ENCODE data around the gene NDRG3. TPM values are rescaled to one million over a fixed set of nuclear protein-coding genes. Genes with fewer than 3 reads are reported as not detected.
A peak's percentile ranks its signal among the peaks of the same experiment; 100 is the strongest.

Gene NDRG3
- total RNA-seq, 2 experiments from 2014 or later: 32.8 to 41.2 TPM

- Mint-ChIP-seq H3K9me3 (no peaks in the 10 kb centered on the region), H3K27me3 (no peaks in the 10 kb centered on the region), H3K4me1 (peaks cover 9% of the 10 kb centered on the region), H3K27ac (no peak overlapping the region), H3K4me3 (no peak overlapping the region), H3K36me3 (ENCODE audit: low read depth) (peaks cover 47% of the 10 kb centered on the region)
- ChIA-PET CTCF (interaction anchor here (0.5 to 2.3 kb wide), 24 partner anchors 8 to 240 kb away, joined by 3 to 12 read pairs (median 4); partner anchors contain the start of genes DSN1, NDRG3 and RAB5IF), POLR2A (no interaction called here)
- DNase-seq: peak; percentile 66
Measured at GRCh38 chr20:36754656-36755222, 8.8 kb upstream of the NDRG3 start.

GRCh38 chr20:36752582-36752981, 6.7 kb upstream of the NDRG3 start:
- H3K27ac Mint-ChIP-seq: no peak overlapping the region
- CTCF ChIA-PET: interaction anchor here (1.4 kb wide), 1 partner anchor 83 kb away, joined by 5 read pairs; no protein-coding TSS in a partner anchor
- peaks cover 2% of the 10 kb centered on the region for H3K4me1 Mint-ChIP-seq
- H3K4me3 Mint-ChIP-seq: no peak overlapping the region
- H3K36me3 Mint-ChIP-seq (ENCODE audit: low read depth): peaks cover 41% of the 10 kb centered on the region
- no peaks in the 10 kb centered on the region for H3K9me3 Mint-ChIP-seq
- H3K27me3 Mint-ChIP-seq: no peaks in the 10 kb centered on the region
- DNase-seq: no peak
- POLR2A ChIA-PET: no interaction called here

GRCh38 chr20:36745234-36745926, 510 bp downstream of the NDRG3 start:
- DNase-seq: no peak
- Mint-ChIP-seq H3K4me3 (peak overlapping the region; percentile 87), H3K27ac (peak overlapping the region; percentile 75), H3K36me3 (ENCODE audit: low read depth) (peaks cover 9% of the 10 kb centered on the region), H3K4me1 (peaks cover 19% of the 10 kb centered on the region), H3K9me3 (no peaks in the 10 kb centered on the region), H3K27me3 (peaks cover 2% of the 10 kb centered on the region)
- ChIA-PET CTCF (interaction anchor here (0.7 to 2.1 kb wide), 8 partner anchors 9 to 140 kb away, joined by 3 to 6 read pairs (median 4); partner anchors contain the start of genes DSN1 and RAB5IF), POLR2A (no interaction called here)

- Mint-ChIP-seq H3K4me1 (peaks cover 19% of the 10 kb centered on the region), H3K27ac (no peak overlapping the region), H3K27me3 (peaks cover 2% of the 10 kb centered on the region), H3K4me3 (peak overlapping the region; percentile 87), H3K9me3 (no peaks in the 10 kb centered on the region), H3K36me3 (ENCODE audit: low read depth) (peaks cover 9% of the 10 kb centered on the region)
- DNase-seq: no peak
- CTCF ChIA-PET: interaction anchor here (0.9 to 2.1 kb wide), 6 partner anchors 9 to 238 kb away, joined by 3 to 6 read pairs (median 3); partner anchors contain the start of gene RAB5IF
- POLR2A ChIA-PET: no interaction called here
Measured at GRCh38 chr20:36744764-36745191, 1.1 kb downstream of the NDRG3 start.

- POLR2A ChIA-PET: interaction anchor here (0.6 to 1.1 kb wide), 2 partner anchors 11 to 114 kb away, joined by 3 read pairs; no protein-coding TSS in a partner anchor
- Mint-ChIP-seq H3K36me3 (ENCODE audit: low read depth) (peaks cover 9% of the 10 kb centered on the region), H3K9me3 (no peaks in the 10 kb centered on the region), H3K4me3 (peak overlapping the region; percentile 87), H3K27ac (peak overlapping the region; percentile 44), H3K27me3 (peaks cover 2% of the 10 kb centered on the region), H3K4me1 (peaks cover 19% of the 10 kb centered on the region)
- CTCF ChIA-PET: interaction anchor here (0.9 to 2.1 kb wide), 5 partner anchors 8 to 238 kb away, joined by 3 to 6 read pairs (median 3); no protein-coding TSS in a partner anchor
- DNase-seq: no peak
Measured at GRCh38 chr20:36744243-36744642, 1.6 kb downstream of the NDRG3 start.

GRCh38 chr20:36742558-36742957, 3.3 kb downstream of the NDRG3 start:
- Mint-ChIP-seq H3K9me3 (no peaks in the 10 kb centered on the region), H3K27ac (no peak overlapping the region), H3K4me1 (peaks cover 19% of the 10 kb centered on the region), H3K36me3 (ENCODE audit: low read depth) (peaks cover 9% of the 10 kb centered on the region), H3K27me3 (peaks cover 2% of the 10 kb centered on the region), H3K4me3 (no peak overlapping the region)
- DNase-seq: no peak
- ChIA-PET CTCF (interaction anchor here (1.0 kb wide), 1 partner anchor 9 kb away, joined by 3 read pairs; no protein-coding TSS in a partner anchor), POLR2A (no interaction called here)

GRCh38 chr20:36741072-36741471, 4.8 kb downstream of the NDRG3 start:
- H3K36me3 Mint-ChIP-seq (ENCODE audit: low read depth): peaks cover 6% of the 10 kb centered on the region
- ChIA-PET POLR2A (no interaction called here), CTCF (interaction anchor here (0.7 to 1.3 kb wide), 5 partner anchors 14 to 114 kb away, joined by 3 to 5 read pairs (median 3); partner anchors contain the start of gene DSN1)
- peaks cover 2% of the 10 kb centered on the region for H3K27me3 Mint-ChIP-seq
- no peak for DNase-seq
- no peaks in the 10 kb centered on the region for H3K9me3 Mint-ChIP-seq
- H3K4me1 Mint-ChIP-seq: peaks cover 11% of the 10 kb centered on the region
- H3K4me3 Mint-ChIP-seq: no peak overlapping the region
- H3K27ac Mint-ChIP-seq: no peak overlapping the region

GRCh38 chr20:36737183-36737499, 8.7 kb downstream of the NDRG3 start:
- peaks cover 27% of the 10 kb centered on the region for H3K4me1 Mint-ChIP-seq
- no peaks in the 10 kb centered on the region for H3K9me3 Mint-ChIP-seq

GRCh38 chr20:36736451-36737182, 9.3 kb downstream of the NDRG3 start:
- H3K36me3 Mint-ChIP-seq (ENCODE audit: low read depth): no peaks in the 10 kb centered on the region
- H3K4me1 Mint-ChIP-seq: peaks cover 28% of the 10 kb centered on the region
- ChIA-PET POLR2A (interaction anchor here (0.6 kb wide), 1 partner anchor 185 kb away, joined by 3 read pairs; no protein-coding TSS in a partner anchor), CTCF (interaction anchor here (0.8 to 4.7 kb wide), 7 partner anchors 8 to 38 kb away, joined by 4 to 16 read pairs (median 5); partner anchors contain the start of genes DSN1 and NDRG3)
- no peaks in the 10 kb centered on the region for H3K27me3 Mint-ChIP-seq
- H3K9me3 Mint-ChIP-seq: no peaks in the 10 kb centered on the region
- no peak overlapping the region for H3K4me3 Mint-ChIP-seq
- DNase-seq: no peak
- no peak overlapping the region for H3K27ac Mint-ChIP-seq

More at GRCh38 chr20:36737183-36737499, 8.7 kb downstream of the NDRG3 start:
- POLR2A ChIA-PET: interaction anchor here (0.6 kb wide), 1 partner anchor 184 kb away, joined by 3 read pairs; no protein-coding TSS in a partner anchor
- DNase-seq: no peak
- Mint-ChIP-seq H3K4me3 (no peak overlapping the region), H3K36me3 (ENCODE audit: low read depth) (no peaks in the 10 kb centered on the region), H3K27ac (no peak overlapping the region), H3K27me3 (peaks cover 2% of the 10 kb centered on the region)
- CTCF ChIA-PET: interaction anchor here (0.8 to 4.7 kb wide), 4 partner anchors 10 to 37 kb away, joined by 4 to 16 read pairs (median 4); partner anchors contain the start of gene DSN1

- H3K4me1 Mint-ChIP-seq: peaks cover 38% of the 10 kb centered on the region
- no peaks in the 10 kb centered on the region for H3K9me3 Mint-ChIP-seq
- no peak overlapping the region for H3K27ac Mint-ChIP-seq
- H3K36me3 Mint-ChIP-seq (ENCODE audit: low read depth): peaks cover 3% of the 10 kb centered on the region
- no peaks in the 10 kb centered on the region for H3K27me3 Mint-ChIP-seq
- ChIA-PET CTCF (interaction anchor here (2.3 kb wide), 1 partner anchor 9 kb away, joined by 10 read pairs; no protein-coding TSS in a partner anchor), POLR2A (interaction anchor here (0.6 kb wide), 1 partner anchor 25 kb away, joined by 4 read pairs; no protein-coding TSS in a partner anchor)
- no peak overlapping the region for H3K4me3 Mint-ChIP-seq
- no peak for DNase-seq
Measured at GRCh38 chr20:36732456-36732855, 13.4 kb downstream of the NDRG3 start.

- Mint-ChIP-seq H3K9me3 (no peaks in the 10 kb centered on the region), H3K27ac (no peak overlapping the region), H3K4me1 (peaks cover 28% of the 10 kb centered on the region), H3K4me3 (no peak overlapping the region), H3K36me3 (ENCODE audit: low read depth) (peaks cover 3% of the 10 kb centered on the region), H3K27me3 (no peaks in the 10 kb centered on the region)
- DNase-seq: peak; percentile 18
- ChIA-PET CTCF (interaction anchor here (0.5 to 1.4 kb wide), 4 partner anchors 11 to 201 kb away, joined by 3 read pairs; no protein-coding TSS in a partner anchor), POLR2A (no interaction called here)
Measured at GRCh38 chr20:36728986-36729385, 16.9 kb downstream of the NDRG3 start.

- Mint-ChIP-seq H3K27ac (no peak overlapping the region), H3K27me3 (no peaks in the 10 kb centered on the region), H3K4me1 (peaks cover 13% of the 10 kb centered on the region), H3K4me3 (no peak overlapping the region), H3K36me3 (ENCODE audit: low read depth) (peaks cover 8% of the 10 kb centered on the region), H3K9me3 (no peaks in the 10 kb centered on the region)
- POLR2A ChIA-PET: no interaction called here
- CTCF ChIA-PET: interaction anchor here (1.6 kb wide), 1 partner anchor 9 kb away, joined by 5 read pairs; no protein-coding TSS in a partner anchor
- no peak for DNase-seq
Measured at GRCh38 chr20:36726168-36726567, 19.7 kb downstream of the NDRG3 start.

All from activated CD4-positive, alpha-beta T cell treated with anti-CD3 and anti-CD28 coated beads, Interleukin-2, amount 10 ng/mL, durations not matched to agents 7 days and 5 days (primary cell).